Esophagus muscularis mucosa (tissue), 4 donors: ENCODE data around the gene SLC8A1.

Source experiments
- CTCF ChIP-seq, 3 experiments: fragments of 200-600 bp in 2 of 3; fragments of 450-650 bp in 1 of 3; sonication (generic) in 2 of 3; IDR thresholded peaks; one replicate each; pipeline ENCODE4 v1.5.1; 2017 to 2019; ENCODE audit warnings: antibody characterized with exemption in 3 of 3, mild to moderate bottlenecking in 2 of 3, moderate library complexity in 1 of 3
- EP300 ChIP-seq: sonication (generic); formaldehyde crosslinking; IDR thresholded peaks from one replicate; pipeline ENCODE4 v1.6.1; 2017; ENCODE audit warnings: antibody characterized with exemption
- POLR2A ChIP-seq: fragments of 450-650 bp; IDR thresholded peaks from one replicate; pipeline ENCODE4 v1.6.1; 2017; ENCODE audit warnings: antibody characterized with exemption, moderate library complexity, mild to moderate bottlenecking, low read depth
- POLR2AphosphoS5 ChIP-seq, 2 donors: sonication (generic); formaldehyde crosslinking; IDR thresholded peaks; one replicate each; pipeline ENCODE4 v1.6.1; 2017; ENCODE audit warnings: antibody characterized with exemption in 2 of 2

DNA sequence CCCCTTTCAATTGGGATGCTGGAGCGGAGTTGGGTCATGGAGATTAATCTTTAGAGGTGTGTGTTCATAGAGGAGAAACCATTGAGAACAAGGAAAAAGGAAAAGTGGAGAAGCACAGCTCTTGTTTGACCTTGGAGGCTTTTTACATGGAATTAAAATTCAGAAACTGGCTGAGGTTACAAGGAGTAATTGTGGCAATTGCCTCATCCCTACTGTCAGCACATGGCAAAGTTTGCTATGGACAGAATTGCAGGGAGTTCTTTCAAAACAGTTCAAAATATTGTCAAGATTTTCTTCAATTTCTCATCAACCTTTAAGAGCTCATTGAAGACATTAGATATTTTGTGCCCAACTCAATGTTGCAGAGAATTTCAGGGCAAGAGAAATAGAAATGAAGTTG lies 232.7 kb downstream of the SLC8A1 start:
- TF ChIP-seq CTCF (IDR thresholded peaks at IDR 0.05): no peak
- TF ChIP-seq POLR2AphosphoS5 (IDR thresholded peaks at IDR 0.05): no peak
- TF ChIP-seq EP300: no peak
- no peak for TF ChIP-seq POLR2A
